HepG2 (cell line): ENCODE measurements around the gene ADGRG1. TPM values are rescaled to one million over a fixed set of nuclear protein-coding genes. Genes with fewer than 3 reads are reported as not detected.

ENCODE experiments used
- AGO2 ChIP-seq: fragments of 200-400 bp; formaldehyde crosslinking; optimal IDR thresholded peaks from 2 replicates; pipeline ENCODE3; 2017; ENCODE audit warnings: mild to moderate bottlenecking, low read depth, low read length, moderate library complexity
- ARID2 ChIP-seq: sonication (generic); formaldehyde crosslinking; IDR thresholded peaks from 2 replicates; pipeline ENCODE4 v1.8.1; 2022; ENCODE audit warnings: mild to moderate bottlenecking, missing genetic modification reagents, borderline replicate concordance
- ATF7 ChIP-seq, 2 experiments: fragments of 450-650 bp in 1 of 2; sonication (generic) in 1 of 2; formaldehyde crosslinking in 1 of 2; IDR thresholded peaks; 2 replicates each; pipeline versions ENCODE4 v1.4.0 to v1.6.1; 2016 to 2020; ENCODE audit warnings: antibody characterized with exemption in 1 of 2, mild to moderate bottlenecking in 1 of 2, missing genetic modification reagents in 1 of 2
- ELF3 ChIP-seq: IDR thresholded peaks from 2 replicates; pipeline ENCODE4 v1.6.1; 2016; ENCODE audit warnings: missing genetic modification reagents, missing compliant biosample characterization
- FOXA1 ChIP-seq, 2 experiments: fragments of 450-650 bp in 1 of 2; sonication (generic) in 1 of 2; formaldehyde crosslinking in 1 of 2; IDR thresholded peaks; 2 replicates each; pipeline versions ENCODE4 v1.4.0 to v1.6.1; 2016 to 2020; ENCODE audit warnings: missing genetic modification reagents in 1 of 2
- FOXK1 ChIP-seq: sonication (generic); formaldehyde crosslinking; IDR thresholded peaks from 2 replicates; pipeline ENCODE4 v1.4.0; 2020; ENCODE audit warnings: low read depth, missing genetic modification reagents, borderline replicate concordance
- MTF2 ChIP-seq: sonication (generic); formaldehyde crosslinking; IDR thresholded peaks from 2 replicates; pipeline ENCODE4 v1.5.0; 2020; ENCODE audit warnings: missing genetic modification reagents, borderline replicate concordance
- NBN ChIP-seq: fragments of 450-650 bp; conservative IDR thresholded peaks from 2 replicates; pipeline ENCODE4 v1.6.1; 2017
- PHF21A ChIP-seq: sonication (generic); formaldehyde crosslinking; IDR thresholded peaks from 2 replicates; pipeline ENCODE4 v1.5.0; 2020; ENCODE audit warnings: mild to moderate bottlenecking, missing genetic modification reagents
- TMF1 ChIP-seq: sonication (generic); formaldehyde crosslinking; IDR thresholded peaks from 2 replicates; pipeline ENCODE4 v1.8.1; 2022; ENCODE audit warnings: low read depth, missing genetic modification reagents
- U2AF2 ChIP-seq: fragments of 200-400 bp; formaldehyde crosslinking; IDR thresholded peaks from 2 replicates; pipeline ENCODE4 v1.6.1; 2017; ENCODE audit warnings: low read depth, mild to moderate bottlenecking, low read length
- XBP1 ChIP-seq: sonication (generic); formaldehyde crosslinking; IDR thresholded peaks from 2 replicates; pipeline ENCODE4 v1.5.0; 2020; ENCODE audit warnings: missing genetic modification reagents
- ZBTB1 ChIP-seq: sonication (generic); formaldehyde crosslinking; IDR thresholded peaks from 2 replicates; pipeline ENCODE4 v1.4.0; 2020; ENCODE audit warnings: missing genetic modification reagents, borderline replicate concordance
- ZNF253 ChIP-seq: sonication (generic); formaldehyde crosslinking; IDR thresholded peaks from 2 replicates; pipeline ENCODE4 v1.8.0; 2022; ENCODE audit warnings: mild to moderate bottlenecking, missing genetic modification reagents, borderline replicate concordance
- ZNF282 ChIP-seq: fragments of 450-650 bp; IDR thresholded peaks from 2 replicates; pipeline ENCODE4 v1.6.1; 2018; ENCODE audit not compliant: partially characterized antibody
- ZNF33B ChIP-seq: sonication (generic); formaldehyde crosslinking; IDR thresholded peaks from 2 replicates; pipeline ENCODE4 v1.5.1; 2020; ENCODE audit warnings: mild to moderate bottlenecking, missing genetic modification reagents
- ZNF431 ChIP-seq: sonication (generic); formaldehyde crosslinking; IDR thresholded peaks from 2 replicates; pipeline ENCODE4 v1.9.0; 2022; ENCODE audit warnings: missing genetic modification reagents, low read depth, mild to moderate bottlenecking, borderline replicate concordance
- ZNF451 ChIP-seq: sonication (generic); formaldehyde crosslinking; IDR thresholded peaks from 2 replicates; pipeline ENCODE4 v1.5.0; 2020; ENCODE audit warnings: mild to moderate bottlenecking, missing genetic modification reagents
- ZNF556 ChIP-seq: sonication (generic); formaldehyde crosslinking; IDR thresholded peaks from 2 replicates; pipeline ENCODE4 v1.4.0; 2020; ENCODE audit warnings: mild to moderate bottlenecking, missing genetic modification reagents, borderline replicate concordance
- ZNF670 ChIP-seq: sonication (generic); formaldehyde crosslinking; IDR thresholded peaks from 2 replicates; pipeline ENCODE4 v1.8.0; 2022; ENCODE audit warnings: mild to moderate bottlenecking, missing genetic modification reagents, borderline replicate concordance
- ZNF768 ChIP-seq: sonication (generic); formaldehyde crosslinking; IDR thresholded peaks from 2 replicates; pipeline ENCODE4 v1.4.0; 2020; ENCODE audit warnings: missing genetic modification reagents
- polyA plus RNA-seq, 8 experiments: library from polyadenylated mRNA; depleted of rRNA in 3 of 8; stranded (reverse) in 7 of 8; unstranded in 1 of 8; fragments of >200 nt; fragmentation: Illumina TruSeq in 4 of 8; extraction: Trizol in 4 of 8; gene quantifications; 2 replicates each; pipeline versions ENCODE4 v1.2.1 to v1.2.3, GENCODE V29; 2011 to 2016; ENCODE audit warnings: low read depth in 4 of 8, missing spikeins in 1 of 8, mixed read lengths in 1 of 8; ENCODE audit not compliant: insufficient read depth in 1 of 8
- total RNA-seq, 5 experiments: library from RNA; depleted of rRNA; stranded (reverse); fragments of >200 nt; fragmentation: Illumina TruSeq; extraction: Trizol; gene quantifications; 2 replicates each; pipeline ENCODE4 v1.2.3, GENCODE V29; 2016; ENCODE audit warnings: low read depth in 1 of 5
- TF ChIP-seq, protein P1 (sequence below): IDR thresholded peaks from 2 replicates; pipeline ENCODE4 v1.4.0; 2020; ENCODE audit warnings: mild to moderate bottlenecking, missing genetic modification reagents
- TF ChIP-seq, protein P2 (sequence below): sonication (generic); formaldehyde crosslinking; IDR thresholded peaks from 2 replicates; pipeline ENCODE4 v1.5.0; 2020; ENCODE audit warnings: mild to moderate bottlenecking, missing genetic modification reagents, borderline replicate concordance

The ADGRG1 gene
- total and polyA plus RNA-seq, 2 of the 13 experiments (the other 11 are each of a cell fraction or from before 2014, with no cell fraction given): 2.7 to 5.9 TPM

DNA sequence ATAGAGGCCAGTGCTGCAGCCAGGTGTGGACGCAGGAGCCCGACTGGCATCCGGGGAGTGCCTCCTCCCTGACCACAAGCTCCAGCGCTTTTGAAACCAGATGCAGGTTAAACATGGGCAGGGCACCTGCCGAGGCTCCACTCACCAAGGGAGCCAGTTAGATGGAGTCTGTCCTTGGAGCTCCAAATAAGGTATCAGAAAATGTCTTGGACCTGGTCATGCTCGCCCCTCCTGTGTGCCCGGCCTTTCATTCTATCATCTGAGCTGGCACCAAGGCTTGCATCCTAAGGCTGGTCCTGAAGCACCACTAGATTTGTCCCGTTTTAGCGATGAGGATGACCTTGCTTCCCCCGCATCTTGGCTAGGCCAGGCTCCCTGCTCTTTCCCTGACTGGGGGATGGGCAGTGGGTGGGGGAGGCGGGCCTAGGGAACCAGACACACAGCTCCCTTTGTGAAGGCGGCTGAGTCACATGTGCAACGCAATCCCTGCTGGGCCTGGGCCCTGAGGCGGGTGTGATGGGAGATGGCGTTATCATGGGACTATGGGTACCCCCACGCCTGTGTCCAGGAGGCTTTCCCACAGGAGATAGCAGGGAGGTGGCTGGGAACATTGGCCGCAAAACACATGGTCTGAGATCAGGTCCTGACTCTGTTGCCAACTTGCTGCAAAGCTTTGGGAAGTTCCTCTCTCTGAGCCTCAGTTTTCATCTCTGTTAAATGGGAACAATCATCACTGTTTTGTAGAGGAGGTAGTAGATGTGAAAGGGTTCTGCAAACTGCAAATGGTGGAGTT lies 5.0 kb upstream of the ADGRG1 start (continued):
- TF ChIP-seq ZNF431 (CRISPR knock-in tag) (no peak), FOXA1 (IDR thresholded peaks at IDR 0.05) (no peak), FOXA1 (CRISPR knock-in tag; IDR thresholded peaks at IDR 0.05) (no peak), ZBTB1 (CRISPR knock-in tag) (no peak), ZNF670 (CRISPR knock-in tag) (no peak), PHF21A (no peak; the same call in 1 of the 2 replicates), ARID2 (CRISPR knock-in tag) (no peak), ZNF282 (no peak), FOXK1 (no peak; the same call in 1 of the 2 replicates), ZNF33B (no peak), ZNF253 (CRISPR knock-in tag) (no peak), MTF2 (no peak), NBN (no peak), ZNF556 (CRISPR knock-in tag) (no peak), U2AF2 (no peak), AGO2 (no peak), XBP1 (CRISPR knock-in tag) (no peak), TMF1 (CRISPR knock-in tag) (no peak), ZNF768 (peak; percentile 2), ATF7 (IDR thresholded peaks at IDR 0.05) (no peak), ATF7 (CRISPR knock-in tag; IDR thresholded peaks at IDR 0.05) (no peak), ZNF451 (CRISPR knock-in tag) (no peak), ELF3 (CRISPR knock-in tag) (no peak)
- TF ChIP-seq, protein P1, sequence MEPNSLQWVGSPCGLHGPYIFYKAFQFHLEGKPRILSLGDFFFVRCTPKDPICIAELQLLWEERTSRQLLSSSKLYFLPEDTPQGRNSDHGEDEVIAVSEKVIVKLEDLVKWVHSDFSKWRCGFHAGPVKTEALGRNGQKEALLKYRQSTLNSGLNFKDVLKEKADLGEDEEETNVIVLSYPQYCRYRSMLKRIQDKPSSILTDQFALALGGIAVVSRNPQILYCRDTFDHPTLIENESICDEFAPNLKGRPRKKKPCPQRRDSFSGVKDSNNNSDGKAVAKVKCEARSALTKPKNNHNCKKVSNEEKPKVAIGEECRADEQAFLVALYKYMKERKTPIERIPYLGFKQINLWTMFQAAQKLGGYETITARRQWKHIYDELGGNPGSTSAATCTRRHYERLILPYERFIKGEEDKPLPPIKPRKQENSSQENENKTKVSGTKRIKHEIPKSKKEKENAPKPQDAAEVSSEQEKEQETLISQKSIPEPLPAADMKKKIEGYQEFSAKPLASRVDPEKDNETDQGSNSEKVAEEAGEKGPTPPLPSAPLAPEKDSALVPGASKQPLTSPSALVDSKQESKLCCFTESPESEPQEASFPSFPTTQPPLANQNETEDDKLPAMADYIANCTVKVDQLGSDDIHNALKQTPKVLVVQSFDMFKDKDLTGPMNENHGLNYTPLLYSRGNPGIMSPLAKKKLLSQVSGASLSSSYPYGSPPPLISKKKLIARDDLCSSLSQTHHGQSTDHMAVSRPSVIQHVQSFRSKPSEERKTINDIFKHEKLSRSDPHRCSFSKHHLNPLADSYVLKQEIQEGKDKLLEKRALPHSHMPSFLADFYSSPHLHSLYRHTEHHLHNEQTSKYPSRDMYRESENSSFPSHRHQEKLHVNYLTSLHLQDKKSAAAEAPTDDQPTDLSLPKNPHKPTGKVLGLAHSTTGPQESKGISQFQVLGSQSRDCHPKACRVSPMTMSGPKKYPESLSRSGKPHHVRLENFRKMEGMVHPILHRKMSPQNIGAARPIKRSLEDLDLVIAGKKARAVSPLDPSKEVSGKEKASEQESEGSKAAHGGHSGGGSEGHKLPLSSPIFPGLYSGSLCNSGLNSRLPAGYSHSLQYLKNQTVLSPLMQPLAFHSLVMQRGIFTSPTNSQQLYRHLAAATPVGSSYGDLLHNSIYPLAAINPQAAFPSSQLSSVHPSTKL (CRISPR knock-in tag): no peak
- TF ChIP-seq, protein P2, sequence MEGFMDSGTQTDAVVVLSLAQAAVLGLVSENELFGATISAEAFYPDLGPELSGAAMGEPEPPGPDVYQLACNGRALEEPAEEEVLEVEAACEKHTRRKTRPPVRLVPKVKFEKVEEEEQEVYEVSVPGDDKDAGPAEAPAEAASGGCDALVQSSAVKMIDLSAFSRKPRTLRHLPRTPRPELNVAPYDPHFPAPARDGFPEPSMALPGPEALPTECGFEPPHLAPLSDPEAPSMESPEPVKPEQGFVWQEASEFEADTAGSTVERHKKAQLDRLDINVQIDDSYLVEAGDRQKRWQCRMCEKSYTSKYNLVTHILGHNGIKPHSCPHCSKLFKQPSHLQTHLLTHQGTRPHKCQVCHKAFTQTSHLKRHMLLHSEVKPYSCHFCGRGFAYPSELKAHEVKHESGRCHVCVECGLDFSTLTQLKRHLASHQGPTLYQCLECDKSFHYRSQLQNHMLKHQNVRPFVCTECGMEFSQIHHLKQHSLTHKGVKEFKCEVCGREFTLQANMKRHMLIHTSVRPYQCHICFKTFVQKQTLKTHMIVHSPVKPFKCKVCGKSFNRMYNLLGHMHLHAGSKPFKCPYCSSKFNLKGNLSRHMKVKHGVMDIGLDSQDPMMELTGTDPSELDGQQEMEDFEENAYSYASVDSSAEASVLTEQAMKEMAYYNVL (CRISPR knock-in tag): no peak
